ENCODE measurements around the gene ARHGAP24.
"Not testable (repeated sequence)": the region's sequence is repeated elsewhere in the genome, so short reads cannot be mapped to it uniquely, and the experiment has no call there.

Gene ARHGAP24

GRCh38 chr4:85826060-85826678 is 351.2 kb downstream of the ARHGAP24 start:
- DNase-seq, result no peak

- no peak for DNase-seq
Measured at GRCh38 chr4:85828027-85828890, 353.3 kb downstream of the ARHGAP24 start.

- no peak for DNase-seq
Measured at GRCh38 chr4:85829276-85830051, 354.5 kb downstream of the ARHGAP24 start.

GRCh38 chr4:85831647-85832046 is 356.7 kb downstream of the ARHGAP24 start:
- no peak for DNase-seq

- no peak for DNase-seq
Measured at GRCh38 chr4:85833302-85833701, 358.4 kb downstream of the ARHGAP24 start.

GRCh38 chr4:85834934-85835333 is 360.0 kb downstream of the ARHGAP24 start:
- no peak for DNase-seq

GRCh38 chr4:85836588-85837438 is 361.9 kb downstream of the ARHGAP24 start:
- DNase-seq, result no peak

- DNase-seq, result no peak
Measured at GRCh38 chr4:85837439-85837733, 362.4 kb downstream of the ARHGAP24 start.

GRCh38 chr4:85839981-85840451 is 365.1 kb downstream of the ARHGAP24 start:
- DNase-seq, result not testable (repeated sequence)

- DNase-seq, result no peak
Measured at GRCh38 chr4:85842540-85842939, 367.6 kb downstream of the ARHGAP24 start.

- not testable (repeated sequence) for DNase-seq
Measured at GRCh38 chr4:85853740-85854139, 378.8 kb downstream of the ARHGAP24 start.

- DNase-seq, result no peak
Measured at GRCh38 chr4:85854546-85854945, 379.6 kb downstream of the ARHGAP24 start.

- DNase-seq, result no peak
Measured at GRCh38 chr4:85860066-85860740, 385.3 kb downstream of the ARHGAP24 start.

GRCh38 chr4:85861064-85861765 is 386.3 kb downstream of the ARHGAP24 start:
- no peak for DNase-seq

- no peak for DNase-seq
Measured at GRCh38 chr4:85862896-85863295, 387.9 kb downstream of the ARHGAP24 start.

GRCh38 chr4:85864259-85865205 is 389.6 kb downstream of the ARHGAP24 start:
- DNase-seq, result no peak

GRCh38 chr4:85865256-85865655 is 390.3 kb downstream of the ARHGAP24 start:
- no peak for DNase-seq

- no peak for DNase-seq
Measured at GRCh38 chr4:85866508-85866907, 391.6 kb downstream of the ARHGAP24 start.

GRCh38 chr4:85867271-85867670 is 392.3 kb downstream of the ARHGAP24 start:
- no peak for DNase-seq

GRCh38 chr4:85869181-85869580 is 394.2 kb downstream of the ARHGAP24 start:
- DNase-seq, result no peak

Measured in activated T-cell treated with anti-CD3 and anti-CD28 coated beads, Interleukin-2, amount 50 U/mL, for 1 hour (primary cell).